ENCODE results near the gene LYVE1. TPM values are rescaled to one million over a fixed set of nuclear protein-coding genes. Genes with fewer than 3 reads are reported as not detected.

LYVE1 gene
- total RNA-seq, 1 donor from 2014 or later: 9.0 TPM

DNA sequence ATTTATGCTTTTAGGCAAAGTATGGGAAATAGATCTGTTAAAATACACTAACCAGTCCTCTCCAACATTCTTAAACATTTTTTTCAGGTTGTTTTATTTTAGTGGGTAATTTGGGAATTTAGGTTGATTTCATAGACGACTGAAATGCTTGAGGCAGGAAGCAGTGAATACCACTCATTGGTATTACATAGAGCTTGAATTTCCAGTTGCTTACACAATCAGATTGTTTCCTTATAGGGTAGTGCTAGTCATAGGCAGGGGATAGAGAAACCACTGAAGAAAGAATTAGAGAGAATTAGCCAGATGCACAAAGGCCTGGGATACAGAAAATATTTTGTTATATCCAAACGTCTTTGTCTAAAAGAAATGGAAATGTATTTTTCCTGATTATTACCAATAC lies 23.9 kb upstream of the LYVE1 start:
- no peak for DNase-seq

- DNase-seq: no peak
Measured at GRCh38 chr11:10591741-10592140, 23.3 kb upstream of the LYVE1 start.

- DNase-seq: no peak
Measured at GRCh38 chr11:10590218-10590915, 21.9 kb upstream of the LYVE1 start.

GRCh38 chr11:10588904-10589303 lies 20.4 kb upstream of the LYVE1 start:
- no peak for DNase-seq

DNA sequence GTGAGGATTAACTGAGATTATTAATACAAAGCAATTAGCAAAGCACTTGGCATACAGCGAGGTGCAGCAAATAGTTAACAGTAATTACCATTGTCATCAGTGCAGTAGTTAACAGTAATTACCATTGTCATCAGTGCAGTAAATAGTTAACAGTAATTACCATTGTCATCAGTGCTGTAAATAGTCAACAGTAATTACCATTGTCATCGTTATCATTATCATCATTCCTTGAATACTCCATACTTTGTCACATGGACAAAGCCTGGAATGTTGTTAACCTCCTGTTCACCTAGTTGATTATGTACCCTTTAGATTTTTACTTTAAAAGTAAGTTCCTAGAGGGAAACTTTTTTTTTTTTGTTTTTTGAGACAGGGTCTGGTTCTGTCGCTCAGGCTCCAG lies 19.5 kb upstream of the LYVE1 start:
- no peak for DNase-seq

DNA sequence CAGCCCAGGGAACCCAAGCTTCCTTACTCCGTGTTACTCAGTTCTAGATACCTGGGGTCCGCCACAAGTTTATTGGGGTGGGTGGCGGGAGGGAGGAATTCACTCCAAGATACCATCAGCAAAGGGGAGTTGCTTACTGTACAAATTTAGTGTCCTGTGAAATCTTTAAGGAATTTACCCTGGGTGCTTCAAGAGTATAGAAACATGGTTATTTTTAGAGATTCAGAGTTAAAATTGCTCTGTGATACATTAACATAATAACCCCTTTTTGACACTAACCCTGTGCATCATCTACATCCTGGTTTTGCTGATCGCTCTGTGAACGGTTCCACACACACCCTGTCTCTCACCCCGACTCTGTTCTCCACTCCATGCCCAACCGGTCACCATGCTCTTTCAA lies 18.9 kb upstream of the LYVE1 start:
- DNase-seq: no peak

DNA sequence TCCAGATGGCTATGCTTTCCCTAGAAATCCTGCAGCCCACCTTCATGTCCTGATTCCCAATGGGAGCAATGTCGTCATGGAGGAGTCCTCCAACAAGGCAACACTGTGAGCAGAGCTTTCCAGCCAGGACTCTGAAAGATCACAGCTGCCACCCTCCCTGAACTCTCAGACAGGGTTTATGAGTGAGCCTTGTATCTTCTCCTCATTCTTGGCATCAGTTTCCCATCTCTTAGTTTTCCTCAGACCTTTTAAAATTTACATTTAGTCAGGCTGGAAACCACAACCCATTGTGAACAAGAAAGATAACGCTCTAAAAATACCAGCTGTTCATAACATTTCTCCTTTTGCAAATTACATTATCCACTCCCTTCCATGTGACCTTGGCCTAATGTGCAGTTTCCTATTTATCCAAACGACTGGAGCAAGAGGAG lies 15.6 kb upstream of the LYVE1 start:
- no peak for DNase-seq

GRCh38 chr11:10581481-10582019 lies 13.1 kb upstream of the LYVE1 start:
- no peak for DNase-seq

- no peak for DNase-seq
Measured at GRCh38 chr11:10580623-10581022, 12.2 kb upstream of the LYVE1 start.

DNA sequence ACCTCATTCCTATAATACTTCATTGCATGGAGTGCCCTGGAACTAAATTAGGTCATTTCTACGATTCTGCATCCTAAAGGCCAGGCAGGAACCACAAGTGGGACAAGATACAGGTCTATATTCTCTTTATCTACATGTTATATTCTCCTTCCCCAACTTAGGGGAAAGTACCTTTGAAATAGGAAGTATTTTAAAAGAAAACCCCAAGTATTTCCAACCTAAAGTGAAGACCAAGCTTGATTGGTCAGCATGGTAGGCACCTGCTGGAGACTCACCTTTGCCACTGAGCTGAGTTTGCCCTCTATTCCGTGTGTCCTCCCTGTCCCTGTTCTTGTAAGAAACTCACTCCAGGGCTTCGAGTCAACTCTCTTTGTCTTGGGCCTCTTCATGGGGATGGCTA lies 11.2 kb upstream of the LYVE1 start:
- DNase-seq: no peak

- no peak for DNase-seq
Measured at GRCh38 chr11:10576035-10576398, 7.6 kb upstream of the LYVE1 start.

- DNase-seq: no peak
Measured at GRCh38 chr11:10575346-10576034, 7.0 kb upstream of the LYVE1 start.

GRCh38 chr11:10573556-10573955 lies 5.1 kb upstream of the LYVE1 start:
- no peak for DNase-seq

DNA sequence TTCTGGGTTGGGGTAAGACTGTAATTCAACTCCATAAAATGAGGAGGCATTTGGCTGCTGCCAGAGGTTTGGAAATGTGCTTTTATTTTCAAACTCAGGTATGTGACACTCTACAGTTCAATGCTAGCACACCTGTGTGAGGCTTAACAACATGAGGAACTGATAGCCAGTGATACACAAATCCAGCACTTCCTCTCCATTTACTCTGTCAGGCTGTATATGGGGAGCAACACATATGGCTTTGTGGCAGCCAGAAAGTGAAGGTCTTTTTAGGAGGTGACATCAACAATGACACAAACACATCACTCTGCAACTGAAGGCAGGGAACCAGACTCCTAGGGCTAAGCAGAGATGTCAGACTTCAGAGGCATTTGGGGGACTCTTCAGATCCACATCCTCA lies 4.6 kb upstream of the LYVE1 start:
- DNase-seq: no peak

- no peak for DNase-seq
Measured at GRCh38 chr11:10572533-10572932, 4.1 kb upstream of the LYVE1 start.

DNA sequence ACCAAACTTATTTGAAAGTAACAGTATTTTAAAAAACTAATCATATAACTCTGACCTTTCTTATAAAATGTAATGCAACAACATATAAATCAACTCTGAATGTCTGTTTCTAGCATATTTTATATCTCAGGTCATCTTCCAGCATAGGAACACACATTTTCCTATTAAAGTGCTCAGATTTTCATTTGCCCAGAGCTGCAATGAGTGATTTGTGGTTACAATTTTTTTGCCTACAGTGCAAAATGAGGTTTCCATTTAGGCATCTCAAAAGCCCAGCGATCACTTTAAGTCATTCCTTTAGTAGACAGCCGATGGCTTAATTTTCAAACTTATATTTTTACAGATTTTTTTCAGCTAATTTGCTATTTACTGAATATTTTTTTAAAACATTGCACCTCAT lies 1.0 kb downstream of the LYVE1 start:
- no peak for DNase-seq

DNA sequence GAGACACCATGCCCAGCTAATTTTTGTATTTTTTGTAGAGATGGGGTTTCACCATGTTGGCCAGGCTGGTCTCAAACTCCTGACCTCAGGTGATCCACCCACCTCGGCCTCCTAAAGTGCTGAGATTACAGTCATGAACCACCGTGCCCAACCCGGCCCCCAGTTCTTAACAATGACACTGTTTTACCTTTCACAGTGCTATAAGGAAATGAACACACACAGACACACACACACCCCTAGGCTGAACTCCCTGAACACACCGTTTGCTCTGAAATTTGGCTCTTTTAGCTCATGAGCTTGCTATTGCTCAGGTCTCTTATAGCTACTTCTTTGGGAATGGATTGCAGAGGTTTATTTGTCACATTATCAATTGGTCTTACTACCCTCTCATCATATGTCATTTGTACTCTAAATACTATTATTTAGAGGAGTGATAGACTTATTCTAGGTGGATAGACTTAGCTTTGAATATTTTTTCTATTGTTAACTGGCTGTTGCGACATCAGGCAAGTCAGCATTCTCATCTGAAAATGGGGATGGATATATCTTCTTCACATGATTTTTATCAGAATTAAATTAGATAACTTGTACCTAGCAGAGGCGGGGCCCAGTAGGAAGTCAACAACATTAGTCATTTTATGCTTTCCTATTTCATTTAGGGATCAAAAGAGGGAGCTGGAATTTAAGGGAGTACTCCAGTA lies 2.1 kb downstream of the LYVE1 start:
- no peak for DNase-seq

- DNase-seq: no peak
Measured at GRCh38 chr11:10565493-10565892, 3.0 kb downstream of the LYVE1 start.

DNA sequence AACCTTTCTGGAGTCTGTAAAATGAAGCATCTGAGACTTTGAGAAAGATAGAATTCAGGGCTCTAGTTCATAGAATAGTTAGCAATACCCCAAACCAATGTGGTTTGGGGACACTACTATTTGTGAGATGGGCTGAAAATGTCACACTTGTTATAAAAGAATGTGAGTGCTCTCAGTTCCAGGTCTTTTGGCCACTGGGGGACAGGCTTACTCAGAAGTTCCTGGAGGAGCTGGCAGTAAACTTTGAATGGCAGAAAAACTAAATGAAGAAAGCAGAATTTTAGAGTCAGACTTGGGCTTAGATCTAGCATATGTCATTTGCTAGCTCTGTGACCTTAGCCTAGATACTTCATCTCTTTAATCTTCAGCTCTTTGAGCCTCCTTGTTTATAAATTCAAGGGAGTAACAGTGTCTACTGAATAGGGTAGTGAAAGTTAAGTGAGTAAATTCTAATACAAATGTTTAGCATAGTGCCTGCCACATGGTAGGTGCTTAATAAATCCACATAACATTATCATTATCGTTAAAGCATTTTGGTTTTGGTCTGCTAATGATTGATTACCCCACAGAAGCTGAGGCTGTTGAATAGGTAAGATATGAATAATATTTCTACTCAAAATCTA lies 3.7 kb downstream of the LYVE1 start:
- DNase-seq: no peak

- DNase-seq: no peak
Measured at GRCh38 chr11:10564030-10564429, 4.4 kb downstream of the LYVE1 start.

GRCh38 chr11:10561947-10562346 lies 6.5 kb downstream of the LYVE1 start:
- DNase-seq: no peak

DNA sequence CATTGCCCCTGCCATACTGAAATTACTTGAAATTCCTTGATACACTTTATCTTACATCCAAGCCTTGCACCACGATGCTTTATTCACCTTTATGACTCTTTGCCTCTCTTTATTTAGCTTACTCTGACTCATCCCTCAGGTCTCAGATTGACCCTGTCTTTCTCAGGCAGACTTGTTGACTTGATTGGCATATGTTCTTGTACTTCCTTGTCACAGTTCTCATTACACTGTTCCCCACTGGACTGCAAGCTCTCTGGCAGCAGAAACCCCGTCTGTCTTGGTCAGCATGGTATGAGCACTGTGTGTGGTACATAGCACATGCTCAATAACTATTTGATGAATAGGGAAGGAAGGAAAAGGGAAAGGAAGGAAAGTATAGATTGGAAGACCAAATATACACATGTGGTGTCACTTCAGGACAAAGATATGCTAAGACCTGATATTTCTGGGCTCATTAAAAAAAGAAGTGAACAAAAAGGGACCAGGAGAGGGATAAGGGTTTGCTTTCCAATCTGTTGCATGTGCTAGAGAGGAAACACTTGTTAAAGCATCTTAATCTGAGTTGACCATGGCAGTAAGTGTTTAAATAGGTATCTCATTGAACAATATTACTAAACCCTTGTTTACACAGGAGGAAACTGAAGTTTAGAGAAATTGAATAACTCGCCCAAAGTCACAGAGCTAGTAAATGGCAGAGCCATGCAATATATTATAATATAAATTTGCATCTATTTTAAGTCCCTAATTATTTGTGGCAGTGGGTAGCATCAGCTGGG lies 7.2 kb downstream of the LYVE1 start:
- DNase-seq: no peak
